Measurements from ENCODE around the gene SOD3. TPM values are rescaled to one million over a fixed set of nuclear protein-coding genes. Genes with fewer than 3 reads are reported as not detected.

Gene SOD3
- total and polyA plus RNA-seq, 10 of the 15 experiments (the other 5 are each of a cell fraction or from before 2014, with no cell fraction given): not detected

DNA sequence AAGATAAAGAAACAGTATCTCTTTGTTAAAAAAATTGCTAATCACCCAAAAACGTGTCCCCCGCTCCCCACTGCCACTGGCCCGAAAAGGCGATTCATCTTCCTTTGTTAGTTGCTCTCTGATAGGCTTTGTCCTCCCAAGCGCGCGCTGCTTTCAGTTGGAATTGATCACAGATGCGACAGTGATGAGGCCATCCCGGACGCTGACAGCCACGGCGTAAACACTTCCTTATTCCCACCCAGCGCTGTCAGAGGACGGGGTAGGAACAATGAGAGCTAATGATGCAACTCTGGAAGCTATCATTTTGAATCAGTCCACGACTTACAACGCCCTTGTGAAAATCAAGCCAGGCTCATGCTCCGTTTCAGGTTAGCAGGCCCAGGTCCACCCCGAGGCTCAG, 21.4 kb downstream of the SOD3 start:
- H3K79me2 ChIP-seq (ENCODE audit: control insufficient read depth, insufficient read depth, low read length): no peaks in the 10 kb centered on the region
- POLR2A ChIA-PET: no interaction called here
- H3K27me3 ChIP-seq (replicated peaks in 1 of 2; ENCODE audit: control insufficient read depth in 2 of 2, insufficient read depth in 2 of 2, low read length in 1 of 2): no peaks in the 10 kb centered on the region
- WGBS (ENCODE audit: insufficient coverage, insufficient replicate concordance, low lambda C conversion rate, missing lambda C conversion rate): 71% methylated on average over 18 of the region's 18 CpGs
- no peak overlapping the region for H3K4me3 ChIP-seq
- FAIRE-seq (no peak), ATAC-seq (no peak), DNase-seq (ENCODE audit: low read depth, low spot score) (no peak)
- H3K4me1 ChIP-seq (ENCODE audit: control insufficient read depth, insufficient read depth, low read length): no peaks in the 10 kb centered on the region
- H2AFZ ChIP-seq (ENCODE audit: control insufficient read depth, low read depth, low read length): no peak overlapping the region
- H3K36me3 ChIP-seq (ENCODE audit: control insufficient read depth in 2 of 2, insufficient read depth in 2 of 2, low read length in 1 of 2): no peaks in the 10 kb centered on the region
- no peaks in the 10 kb centered on the region; the same call in 2 of the 3 replicates for H3K9me3 ChIP-seq (replicated peaks; ENCODE audit: control insufficient read depth, insufficient read depth, low read length)
- no peaks in the 10 kb centered on the region for H4K20me1 ChIP-seq (ENCODE audit: control insufficient read depth, insufficient read depth)
- RAD21 ChIA-PET (ENCODE audit: unreplicated experiment): no interaction called here
- in situ Hi-C loops (cut with MboI) (no loop called here), intact Hi-C loops (cut with micrococcal nuclease; ENCODE audit: unreplicated experiment) (no loop called here)
- no TSS peak for BruUV-seq (replicated peaks)
- H3K4me2 ChIP-seq (ENCODE audit: control insufficient read depth, insufficient read depth): no peak overlapping the region
- CTCF ChIA-PET: no interaction called here
- no peak overlapping the region for H3K27ac ChIP-seq (ENCODE audit: control insufficient read depth, insufficient read depth)
- SMC1A ChIA-PET (ENCODE audit: uncharacterized antibody, unreplicated experiment): no interaction called here
- TF ChIP-seq RELB (IDR thresholded peaks at IDR 0.05; ENCODE audit: low read depth): no peak
- TF ChIP-seq TAF1 (IDR thresholded peaks at IDR 0.05; ENCODE audit: borderline replicate concordance, low read depth, low read length): no peak
- TF ChIP-seq, protein P1, sequence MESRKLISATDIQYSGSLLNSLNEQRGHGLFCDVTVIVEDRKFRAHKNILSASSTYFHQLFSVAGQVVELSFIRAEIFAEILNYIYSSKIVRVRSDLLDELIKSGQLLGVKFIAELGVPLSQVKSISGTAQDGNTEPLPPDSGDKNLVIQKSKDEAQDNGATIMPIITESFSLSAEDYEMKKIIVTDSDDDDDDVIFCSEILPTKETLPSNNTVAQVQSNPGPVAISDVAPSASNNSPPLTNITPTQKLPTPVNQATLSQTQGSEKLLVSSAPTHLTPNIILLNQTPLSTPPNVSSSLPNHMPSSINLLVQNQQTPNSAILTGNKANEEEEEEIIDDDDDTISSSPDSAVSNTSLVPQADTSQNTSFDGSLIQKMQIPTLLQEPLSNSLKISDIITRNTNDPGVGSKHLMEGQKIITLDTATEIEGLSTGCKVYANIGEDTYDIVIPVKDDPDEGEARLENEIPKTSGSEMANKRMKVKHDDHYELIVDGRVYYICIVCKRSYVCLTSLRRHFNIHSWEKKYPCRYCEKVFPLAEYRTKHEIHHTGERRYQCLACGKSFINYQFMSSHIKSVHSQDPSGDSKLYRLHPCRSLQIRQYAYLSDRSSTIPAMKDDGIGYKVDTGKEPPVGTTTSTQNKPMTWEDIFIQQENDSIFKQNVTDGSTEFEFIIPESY (IDR thresholded peaks at IDR 0.05): no peak
- TF ChIP-seq, protein P2, sequence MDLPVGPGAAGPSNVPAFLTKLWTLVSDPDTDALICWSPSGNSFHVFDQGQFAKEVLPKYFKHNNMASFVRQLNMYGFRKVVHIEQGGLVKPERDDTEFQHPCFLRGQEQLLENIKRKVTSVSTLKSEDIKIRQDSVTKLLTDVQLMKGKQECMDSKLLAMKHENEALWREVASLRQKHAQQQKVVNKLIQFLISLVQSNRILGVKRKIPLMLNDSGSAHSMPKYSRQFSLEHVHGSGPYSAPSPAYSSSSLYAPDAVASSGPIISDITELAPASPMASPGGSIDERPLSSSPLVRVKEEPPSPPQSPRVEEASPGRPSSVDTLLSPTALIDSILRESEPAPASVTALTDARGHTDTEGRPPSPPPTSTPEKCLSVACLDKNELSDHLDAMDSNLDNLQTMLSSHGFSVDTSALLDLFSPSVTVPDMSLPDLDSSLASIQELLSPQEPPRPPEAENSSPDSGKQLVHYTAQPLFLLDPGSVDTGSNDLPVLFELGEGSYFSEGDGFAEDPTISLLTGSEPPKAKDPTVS (IDR thresholded peaks at IDR 0.05; ENCODE audit: low read depth, low read length): no peak
- no peak overlapping the region for H3K9ac ChIP-seq (ENCODE audit: control insufficient read depth, insufficient read depth, low read length)

Measured in GM12878 (cell line).